GM23248 (cell line): Measurements from ENCODE around the gene SMIM13.

Source experiments
- EZH2 ChIP-seq: fragments of 200-600 bp; sonication (generic); IDR thresholded peaks from 2 replicates; pipeline ENCODE4 v1.6.1; 2018; ENCODE audit warnings: antibody characterized with exemption, mild to moderate bottlenecking; ENCODE audit not compliant: insufficient read depth, poor library complexity, severe bottlenecking
- EZH2phosphoT487 ChIP-seq: fragments of 200-600 bp; sonication (generic); IDR thresholded peaks from 2 replicates; pipeline ENCODE4 v1.6.1; 2018; ENCODE audit warnings: antibody characterized with exemption, moderate library complexity, mild to moderate bottlenecking, low read depth; ENCODE audit not compliant: insufficient read depth

DNA sequence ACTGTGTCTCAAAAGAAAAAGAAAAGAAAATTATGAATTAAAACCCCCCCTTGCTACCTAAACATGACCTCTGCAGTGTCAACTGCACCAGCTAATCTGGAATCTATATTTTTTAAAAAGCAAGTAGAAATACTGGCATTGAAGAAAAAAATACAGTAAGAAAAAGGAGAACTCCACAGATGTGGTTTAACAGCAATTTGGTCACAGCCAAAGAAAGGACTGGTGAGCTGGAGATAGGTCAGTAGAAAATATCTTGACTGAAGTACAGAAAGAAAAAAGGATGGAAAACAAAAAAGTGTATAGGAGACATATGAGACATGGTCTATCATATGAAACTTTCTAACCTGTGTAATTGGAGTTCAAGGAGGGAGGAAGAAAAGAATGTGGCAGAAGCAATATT is 62.0 kb downstream of the SMIM13 start:
- TF ChIP-seq EZH2: no peak
- no peak for TF ChIP-seq EZH2phosphoT487
